GM12865 (cell line): ENCODE data around the gene ZBTB3.
"Not testable (repeated sequence)": the region's sequence is repeated elsewhere in the genome, so short reads cannot be mapped to it uniquely, and the experiment has no call there.

Source experiments
- DNase-seq: peaks from one replicate; pipeline ENCODE4 v3.0.0; 2010; ENCODE audit warnings: low read depth
- H3K4me3 ChIP-seq: 2 replicates; pipeline ENCODE4 v1.5.1; 2011; ENCODE audit warnings: mild to moderate bottlenecking, low read depth, low read length, control low read depth
- TF ChIP-seq, protein P1 (sequence below): IDR thresholded peaks from 2 replicates; pipeline ENCODE4 v1.5.1; 2011; ENCODE audit warnings: low read length, control low read depth, low read depth, inconsistent platforms; ENCODE audit not compliant: insufficient read depth; ENCODE audit errors: missing control alignments

The ZBTB3 gene

GRCh38 chr11:62778441-62778840, 24.5 kb upstream of the ZBTB3 start:
- TF ChIP-seq, protein P1, sequence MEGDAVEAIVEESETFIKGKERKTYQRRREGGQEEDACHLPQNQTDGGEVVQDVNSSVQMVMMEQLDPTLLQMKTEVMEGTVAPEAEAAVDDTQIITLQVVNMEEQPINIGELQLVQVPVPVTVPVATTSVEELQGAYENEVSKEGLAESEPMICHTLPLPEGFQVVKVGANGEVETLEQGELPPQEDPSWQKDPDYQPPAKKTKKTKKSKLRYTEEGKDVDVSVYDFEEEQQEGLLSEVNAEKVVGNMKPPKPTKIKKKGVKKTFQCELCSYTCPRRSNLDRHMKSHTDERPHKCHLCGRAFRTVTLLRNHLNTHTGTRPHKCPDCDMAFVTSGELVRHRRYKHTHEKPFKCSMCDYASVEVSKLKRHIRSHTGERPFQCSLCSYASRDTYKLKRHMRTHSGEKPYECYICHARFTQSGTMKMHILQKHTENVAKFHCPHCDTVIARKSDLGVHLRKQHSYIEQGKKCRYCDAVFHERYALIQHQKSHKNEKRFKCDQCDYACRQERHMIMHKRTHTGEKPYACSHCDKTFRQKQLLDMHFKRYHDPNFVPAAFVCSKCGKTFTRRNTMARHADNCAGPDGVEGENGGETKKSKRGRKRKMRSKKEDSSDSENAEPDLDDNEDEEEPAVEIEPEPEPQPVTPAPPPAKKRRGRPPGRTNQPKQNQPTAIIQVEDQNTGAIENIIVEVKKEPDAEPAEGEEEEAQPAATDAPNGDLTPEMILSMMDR: no peak
- no peak overlapping the region for H3K4me3 ChIP-seq
- no peak for DNase-seq

GRCh38 chr11:62777389-62777788, 23.4 kb upstream of the ZBTB3 start:
- TF ChIP-seq, protein P1: no peak
- no peak for DNase-seq
- H3K4me3 ChIP-seq: no peak overlapping the region

DNA sequence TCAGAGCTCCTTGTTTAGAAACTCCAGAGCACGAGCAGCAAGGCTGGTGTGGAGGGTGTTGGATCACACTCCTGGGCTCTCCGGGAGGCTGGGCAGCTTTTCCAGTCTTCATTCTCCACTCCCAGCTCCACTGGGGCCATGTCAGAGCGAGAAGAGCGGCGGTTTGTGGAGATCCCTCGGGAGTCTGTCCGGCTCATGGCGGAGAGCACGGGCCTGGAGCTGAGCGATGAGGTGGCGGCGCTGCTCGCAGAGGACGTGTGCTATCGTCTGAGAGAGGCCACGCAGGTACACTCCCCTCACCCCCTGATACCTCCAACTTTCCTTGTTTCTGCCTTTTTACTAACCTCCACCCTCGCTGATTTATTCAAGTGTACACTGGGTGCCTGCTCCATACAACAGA, 21.7 kb upstream of the ZBTB3 start:
- TF ChIP-seq, protein P1: no peak
- H3K4me3 ChIP-seq: no peak overlapping the region
- no peak for DNase-seq

DNA sequence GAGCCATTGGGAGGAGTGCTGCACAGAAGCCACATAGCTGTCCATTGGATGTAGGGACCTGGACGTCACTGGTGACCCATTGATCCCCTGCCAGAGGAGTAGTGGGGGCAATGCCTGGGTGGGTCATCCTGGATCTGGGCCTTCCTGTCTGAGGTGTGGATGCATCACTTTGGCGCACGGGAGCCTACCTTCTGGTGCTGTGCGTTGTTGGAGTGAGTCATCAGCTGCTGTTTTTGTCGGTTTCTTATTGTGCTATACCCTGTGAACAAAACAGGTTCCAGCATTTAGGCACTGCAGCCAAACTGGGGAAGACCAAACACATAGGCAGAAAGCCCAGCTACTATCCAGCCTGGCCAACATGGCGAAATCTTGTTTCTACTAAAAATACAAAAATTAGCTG, 20.4 kb upstream of the ZBTB3 start:
- no peak for DNase-seq
- TF ChIP-seq, protein P1: no peak
- H3K4me3 ChIP-seq: no peak overlapping the region

DNA sequence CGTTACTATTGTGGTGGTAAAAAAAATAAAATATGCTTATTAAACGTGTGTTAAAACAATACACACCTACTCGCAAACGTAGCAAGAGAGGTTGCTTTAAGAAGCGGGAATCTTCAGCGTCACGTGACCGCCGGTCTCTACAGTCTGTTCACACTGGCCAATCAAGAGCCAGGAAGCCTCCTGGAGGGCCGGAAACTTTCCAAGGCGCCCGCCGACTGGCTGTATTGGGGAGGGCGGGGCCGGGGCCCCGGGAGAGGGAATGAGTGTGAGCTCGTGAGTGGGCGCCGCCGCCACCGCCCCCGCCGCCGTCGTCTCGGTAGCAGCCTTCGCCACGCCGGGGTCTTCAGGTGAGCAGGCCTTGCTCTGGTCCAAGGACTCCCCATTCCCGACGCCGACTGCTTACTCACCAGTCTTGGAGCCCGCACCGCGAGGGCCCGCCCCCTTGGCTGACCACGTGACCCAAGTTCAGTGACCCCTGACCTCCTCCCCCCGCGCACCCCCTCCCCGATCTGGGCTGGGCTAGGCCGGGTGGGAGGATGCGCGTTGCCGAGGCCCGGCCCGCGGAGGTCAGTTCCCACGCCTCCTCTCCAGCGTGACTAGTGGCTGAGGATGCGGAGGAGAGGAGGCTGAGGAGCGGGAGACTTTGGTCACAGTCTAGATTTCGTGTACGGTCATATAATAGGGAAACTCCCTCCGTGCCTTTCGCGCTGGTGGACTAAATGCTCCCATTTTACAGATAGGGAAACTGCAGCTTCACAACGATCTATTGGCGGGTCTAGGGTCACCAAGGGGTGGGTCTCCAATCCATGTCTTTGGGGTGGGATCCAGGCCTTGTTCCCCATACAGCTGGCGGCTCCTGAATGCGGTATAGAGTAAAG, 17.4 kb upstream of the ZBTB3 start, which contains the start of gene TAF6L:
TAF6L (plus strand) TSS at position 253 of the 878 bp plus-strand sequence. CDS start 4,388 bp downstream, outside the sequence.
- peak within 1 kb of the TSS; percentile 69 for H3K4me3 ChIP-seq
- DNase-seq: peak; percentile 96
- TF ChIP-seq, protein P1: no peak

DNA sequence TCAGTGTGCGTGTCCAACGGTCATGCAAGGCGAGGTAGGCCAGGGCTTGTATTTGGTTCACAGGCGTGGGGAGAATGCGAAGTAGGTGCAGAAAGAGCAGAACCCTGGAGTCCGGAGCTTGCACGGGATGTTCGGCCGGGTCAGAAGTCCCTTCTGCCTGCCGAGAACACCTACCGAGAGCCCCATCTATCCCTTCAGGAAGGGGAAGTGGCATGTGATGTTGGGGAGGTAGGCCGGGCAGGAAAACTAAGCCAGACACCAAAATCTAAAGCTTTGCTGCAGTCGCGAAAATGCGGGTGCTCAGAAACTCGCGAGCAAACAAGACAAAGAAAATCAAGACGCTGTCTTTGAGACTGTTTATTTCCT, 16.8 kb upstream of the ZBTB3 start:
- peak; percentile 47 for DNase-seq

GRCh38 chr11:62760867-62761227, 6.9 kb upstream of the ZBTB3 start:
- DNase-seq: not testable (repeated sequence)
- H3K4me3 ChIP-seq: peak overlapping the region; percentile 22; the same call in 1 of the 2 replicates

More for the DNA sequence above, 16.8 kb upstream of the ZBTB3 start:
- H3K4me3 ChIP-seq: peak overlapping the region; percentile 69
- TF ChIP-seq, protein P1: no peak
